ENCODE data around the gene VSTM4.

VSTM4 gene

DNA sequence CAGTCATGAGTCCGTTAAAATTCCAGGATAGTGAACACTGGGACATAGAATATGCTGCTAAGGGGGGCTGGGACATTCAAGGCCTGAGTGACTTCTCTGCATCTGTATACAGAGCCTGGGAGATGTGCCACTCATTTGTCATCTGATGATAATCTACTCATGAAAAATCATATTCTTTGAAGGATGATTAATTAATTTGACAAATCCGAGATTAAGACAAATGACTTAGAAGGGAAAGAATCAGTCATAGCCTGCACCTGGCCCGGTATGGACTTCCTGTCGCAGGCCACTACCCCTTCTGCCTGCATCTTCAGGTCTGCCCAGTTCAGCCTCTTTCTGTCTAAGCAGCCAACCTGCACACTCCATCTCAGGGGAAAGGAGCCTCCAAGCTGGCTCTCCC is 37.3 kb upstream of the VSTM4 start:
- no peak for DNase-seq

DNA sequence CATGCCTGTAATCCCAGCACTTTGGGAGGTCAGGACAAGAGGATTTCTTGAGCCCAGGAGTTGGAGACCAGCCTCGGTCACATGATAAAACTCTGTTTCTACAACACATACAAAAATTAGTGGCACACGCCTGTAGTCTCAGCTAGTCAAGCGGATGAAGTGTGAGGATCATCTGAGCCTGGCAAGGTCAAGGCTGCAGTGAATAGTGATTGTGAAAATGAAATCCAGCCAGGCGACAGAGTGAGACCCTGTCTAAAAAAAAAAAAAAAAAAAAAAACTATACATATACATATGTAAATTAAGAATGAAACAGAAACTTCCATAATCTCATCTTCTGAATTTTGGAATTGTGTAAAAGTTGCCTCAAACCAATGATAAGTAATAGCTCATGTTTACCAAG is 36.7 kb upstream of the VSTM4 start:
- TF ChIP-seq POLR2A (IDR thresholded peaks at IDR 0.05; ENCODE audit: low read length) (no peak), GATA1 (IDR thresholded peaks at IDR 0.05; ENCODE audit: low read depth, low read length) (no peak)
- no peak for DNase-seq

More for the DNA sequence above, 37.3 kb upstream of the VSTM4 start:
- TF ChIP-seq POLR2A (IDR thresholded peaks at IDR 0.05; ENCODE audit: low read length), result no peak
- TF ChIP-seq GATA1 (IDR thresholded peaks at IDR 0.05; ENCODE audit: low read depth, low read length), result no peak

DNA sequence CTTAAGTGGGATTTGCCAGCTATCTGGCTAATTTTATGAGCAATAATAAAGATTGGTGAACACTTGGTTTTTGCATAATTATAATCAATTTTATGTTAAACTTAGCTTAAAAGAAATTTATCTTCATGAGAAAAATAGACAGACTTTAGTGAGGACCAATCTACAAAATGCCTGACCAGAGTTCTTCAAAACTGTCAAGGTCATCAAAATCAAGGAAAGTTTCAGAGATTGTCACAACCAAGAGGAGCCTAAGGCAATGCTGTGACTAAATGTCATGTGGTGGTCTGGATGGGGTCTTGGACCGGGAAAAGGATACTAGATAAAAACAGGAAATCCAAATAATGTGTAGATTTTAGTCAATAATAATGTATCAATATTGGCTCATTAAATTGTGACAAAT is 36.2 kb upstream of the VSTM4 start:
- no peak for DNase-seq
- TF ChIP-seq POLR2A (IDR thresholded peaks at IDR 0.05; ENCODE audit: low read length) (no peak), GATA1 (IDR thresholded peaks at IDR 0.05; ENCODE audit: low read depth, low read length) (no peak)

DNA sequence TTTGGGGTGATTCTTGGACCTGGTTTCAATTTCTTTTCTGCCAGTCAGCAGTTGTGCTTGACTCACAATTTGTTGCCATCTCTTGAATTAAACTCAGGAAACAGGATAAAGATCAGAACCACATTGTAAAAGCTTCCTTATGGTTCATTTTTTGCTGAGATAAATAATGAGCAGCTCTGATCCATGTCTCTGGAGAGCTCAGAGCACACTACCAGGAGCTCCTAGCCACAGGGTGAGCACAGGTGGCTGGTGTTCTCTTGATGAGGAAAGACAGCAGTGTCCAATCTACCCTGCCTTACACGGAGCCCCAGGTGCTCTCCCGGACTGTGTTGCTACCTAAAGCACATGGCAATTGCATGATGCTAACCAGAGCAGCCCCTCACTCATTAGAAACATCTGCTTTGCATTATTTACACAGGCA is 35.7 kb upstream of the VSTM4 start:
- no peak for TF ChIP-seq GATA1 (IDR thresholded peaks at IDR 0.05; ENCODE audit: low read depth, low read length)
- TF ChIP-seq POLR2A (IDR thresholded peaks at IDR 0.05; ENCODE audit: low read length), result no peak
- no peak for DNase-seq

DNA sequence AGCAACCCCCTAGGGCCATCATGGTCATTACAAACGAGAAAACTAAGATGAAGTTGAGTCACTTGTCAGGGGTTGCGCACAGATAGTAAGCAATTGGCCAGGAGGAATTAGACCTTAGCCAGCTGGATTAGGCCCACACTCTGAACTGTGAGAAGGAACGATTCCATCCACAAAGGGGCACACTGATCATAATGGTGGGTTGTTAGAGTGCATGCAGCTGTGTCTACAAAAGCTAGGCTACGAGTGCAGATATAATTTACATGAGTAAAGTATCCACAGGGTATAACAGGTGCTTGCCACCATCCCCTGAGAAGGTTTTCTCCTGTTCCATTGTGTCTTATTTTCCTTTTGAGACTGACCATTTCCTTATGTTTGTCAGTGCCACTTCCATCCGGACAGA is 35.1 kb upstream of the VSTM4 start:
- no peak for DNase-seq
- TF ChIP-seq GATA1 (IDR thresholded peaks at IDR 0.05; ENCODE audit: low read depth, low read length) (no peak), POLR2A (IDR thresholded peaks at IDR 0.05; ENCODE audit: low read length) (no peak)

DNA sequence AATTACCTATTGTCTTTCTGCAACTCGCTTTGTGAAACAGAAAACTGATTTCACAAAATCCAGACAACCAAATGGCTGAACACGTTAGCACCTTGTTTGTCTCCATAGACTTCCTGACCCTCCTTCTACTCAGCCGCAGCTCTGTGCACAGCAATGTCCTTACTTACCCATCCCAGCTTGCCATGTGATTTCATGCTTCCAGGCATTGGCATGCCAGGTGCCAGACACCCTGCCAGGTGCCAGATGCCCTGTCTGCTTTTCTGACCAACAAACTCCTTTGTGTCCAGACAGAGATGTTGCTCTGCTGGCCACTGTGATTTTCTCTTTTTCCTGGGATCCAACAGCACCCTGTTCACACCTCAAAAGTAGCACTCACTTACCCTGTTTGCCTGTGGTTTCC is 34.6 kb upstream of the VSTM4 start:
- TF ChIP-seq POLR2A (IDR thresholded peaks at IDR 0.05; ENCODE audit: low read length) (no peak), GATA1 (IDR thresholded peaks at IDR 0.05; ENCODE audit: low read depth, low read length) (no peak)
- no peak for DNase-seq

DNA sequence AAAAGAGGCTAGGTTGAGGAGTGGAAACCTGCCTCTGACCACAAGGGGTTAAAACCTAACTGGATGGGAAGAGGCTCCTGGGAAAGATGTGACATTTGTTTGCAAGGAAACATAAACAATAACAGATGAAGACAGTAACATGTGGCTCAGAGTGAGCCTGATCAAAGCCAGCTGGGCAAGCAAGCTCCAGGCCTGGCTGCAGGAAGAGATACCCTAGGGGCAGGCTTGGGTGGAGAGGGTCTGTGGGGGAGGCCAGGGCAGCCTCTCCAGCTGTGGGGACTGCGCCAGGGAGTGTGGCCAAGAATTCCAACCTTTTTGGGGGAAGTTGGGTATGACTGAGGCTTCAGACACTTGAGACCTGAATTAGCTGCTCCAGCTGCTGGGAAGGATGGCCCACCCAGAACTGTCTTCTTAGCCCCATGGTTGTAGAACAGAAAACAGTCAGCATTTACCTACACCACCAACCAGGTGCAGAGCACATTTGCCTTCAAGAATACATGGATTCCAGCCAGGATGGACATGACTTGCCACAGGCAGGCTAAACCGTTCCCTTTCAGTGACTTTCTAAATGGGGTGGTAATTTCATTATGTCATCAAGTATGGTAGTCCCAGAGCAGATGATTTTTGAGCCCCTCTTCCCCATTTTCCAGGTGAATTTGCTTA is 28.9 kb upstream of the VSTM4 start:
- TF ChIP-seq POLR2A (IDR thresholded peaks at IDR 0.05; ENCODE audit: low read length) (no peak), GATA1 (IDR thresholded peaks at IDR 0.05; ENCODE audit: low read depth, low read length) (no peak)
- no peak for DNase-seq

DNA sequence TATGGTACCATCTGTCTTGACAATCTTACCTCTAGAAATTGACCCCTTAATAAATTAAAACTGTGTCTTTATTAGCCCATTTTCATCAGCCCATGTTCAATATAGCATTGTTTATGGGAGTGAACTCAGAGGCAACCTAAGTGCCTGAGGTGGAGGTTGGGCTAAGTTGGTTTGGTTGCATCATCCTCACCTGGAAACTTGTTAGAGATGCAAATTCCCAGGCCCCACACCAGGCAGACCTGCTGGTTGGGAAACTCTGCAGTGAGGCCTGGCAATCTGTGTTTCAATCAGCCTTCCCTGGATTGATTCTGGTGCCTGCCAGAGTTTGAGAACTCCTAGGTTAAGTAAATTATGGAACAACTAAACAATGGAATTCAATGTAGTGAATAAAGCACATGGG is 27.9 kb upstream of the VSTM4 start:
- DNase-seq, result no peak
- TF ChIP-seq GATA1 (IDR thresholded peaks at IDR 0.05; ENCODE audit: low read depth, low read length) (no peak), POLR2A (IDR thresholded peaks at IDR 0.05; ENCODE audit: low read length) (no peak)

DNA sequence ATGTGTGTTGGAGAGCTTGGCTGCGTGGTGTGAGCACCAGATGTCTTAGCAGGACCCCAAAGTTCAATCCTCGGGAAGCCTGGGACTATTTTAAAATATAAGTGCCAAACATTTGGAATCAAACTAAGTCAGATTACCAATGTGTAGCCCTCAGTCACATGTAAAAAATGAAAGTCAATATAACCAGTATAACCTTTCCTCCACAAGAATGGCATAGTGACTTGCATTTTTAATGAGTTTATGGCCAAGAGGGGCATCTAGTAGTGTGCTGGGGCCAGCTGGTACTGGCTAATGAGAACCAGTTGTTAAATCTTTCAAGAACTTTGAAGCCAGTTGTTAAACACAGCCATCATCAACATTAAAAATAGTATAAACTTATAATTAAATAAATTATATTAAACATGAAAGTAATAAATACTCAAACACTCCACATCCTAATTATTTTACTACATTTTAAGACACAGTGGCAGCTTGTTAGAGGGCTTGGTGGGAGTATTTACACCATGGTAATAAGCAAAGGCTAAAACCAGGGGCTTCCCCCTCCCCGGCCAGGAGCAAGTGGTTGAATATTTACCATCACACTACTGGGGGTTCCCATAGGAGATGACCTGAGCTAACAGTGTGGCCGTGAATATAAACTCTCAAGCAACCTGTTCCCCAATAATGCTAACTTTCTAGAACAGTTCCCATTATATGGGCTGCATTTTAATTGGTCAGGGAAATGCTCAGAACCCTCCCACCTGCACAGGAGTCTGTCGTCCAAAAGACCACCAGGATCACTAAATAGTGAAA is 26.4 kb upstream of the VSTM4 start:
- TF ChIP-seq POLR2A (IDR thresholded peaks at IDR 0.05; ENCODE audit: low read length), result no peak
- no peak for TF ChIP-seq GATA1 (IDR thresholded peaks at IDR 0.05; ENCODE audit: low read depth, low read length)
- no peak for DNase-seq

DNA sequence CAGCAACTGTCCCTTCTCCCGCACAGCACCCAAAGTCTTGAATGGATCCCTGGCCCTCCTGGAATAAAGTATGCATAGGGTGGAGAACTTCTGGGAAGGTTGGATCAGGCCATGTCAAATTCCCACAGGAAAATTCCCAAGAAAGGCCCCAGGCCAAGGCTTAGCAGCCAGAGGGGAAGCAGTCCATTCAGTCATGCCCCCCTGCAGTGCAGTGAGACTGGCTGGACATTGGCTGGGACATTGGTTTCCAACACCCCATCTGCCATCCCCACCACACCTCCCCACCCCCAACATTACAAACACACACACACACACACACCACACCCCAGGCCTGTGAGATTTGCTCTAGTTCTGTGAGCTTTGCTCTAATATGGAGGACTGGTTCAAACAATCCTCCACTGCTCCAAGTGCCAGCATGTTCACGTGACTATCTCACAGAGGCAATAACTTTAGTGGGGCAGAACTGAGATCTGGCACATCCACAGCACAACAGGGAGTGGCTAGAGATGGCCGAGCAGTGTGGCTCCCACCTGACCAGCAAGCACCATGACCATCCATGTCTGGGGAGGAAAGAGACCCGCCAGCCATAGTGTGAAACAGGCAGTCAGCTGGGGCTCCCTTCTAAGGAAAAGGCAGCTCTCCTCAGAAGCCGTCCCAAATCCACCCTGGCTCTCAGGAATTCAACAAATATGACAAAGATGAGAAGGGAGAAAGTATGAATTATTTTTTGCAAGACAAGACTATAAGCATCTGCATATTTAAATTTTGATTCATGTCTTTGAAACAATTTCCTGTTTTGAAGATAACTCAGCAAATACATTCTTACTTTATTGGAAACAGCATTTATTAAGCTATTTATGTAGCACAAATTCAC is 25.2 kb upstream of the VSTM4 start:
- TF ChIP-seq GATA1 (IDR thresholded peaks at IDR 0.05; ENCODE audit: low read depth, low read length) (no peak), POLR2A (IDR thresholded peaks at IDR 0.05; ENCODE audit: low read length) (no peak)
- no peak for DNase-seq

DNA sequence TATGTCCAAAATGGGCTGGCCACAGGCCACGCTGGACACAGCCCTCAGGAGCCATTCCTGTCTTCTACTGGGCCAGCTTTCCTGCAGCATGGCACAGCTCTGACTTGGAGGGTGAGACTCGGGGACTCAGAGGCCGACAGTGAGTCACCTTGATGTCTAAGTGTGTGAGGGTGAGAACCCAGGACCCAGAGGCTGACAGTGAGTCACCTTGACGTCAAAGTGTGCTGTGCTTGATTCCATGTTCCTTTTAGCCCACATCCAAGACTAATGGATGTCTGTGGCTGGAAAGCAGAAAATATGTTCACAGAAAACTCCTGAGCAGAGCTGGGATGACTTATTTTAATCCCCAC is 24.5 kb upstream of the VSTM4 start:
- no peak for DNase-seq
- no peak for TF ChIP-seq GATA1 (IDR thresholded peaks at IDR 0.05; ENCODE audit: low read depth, low read length)

DNA sequence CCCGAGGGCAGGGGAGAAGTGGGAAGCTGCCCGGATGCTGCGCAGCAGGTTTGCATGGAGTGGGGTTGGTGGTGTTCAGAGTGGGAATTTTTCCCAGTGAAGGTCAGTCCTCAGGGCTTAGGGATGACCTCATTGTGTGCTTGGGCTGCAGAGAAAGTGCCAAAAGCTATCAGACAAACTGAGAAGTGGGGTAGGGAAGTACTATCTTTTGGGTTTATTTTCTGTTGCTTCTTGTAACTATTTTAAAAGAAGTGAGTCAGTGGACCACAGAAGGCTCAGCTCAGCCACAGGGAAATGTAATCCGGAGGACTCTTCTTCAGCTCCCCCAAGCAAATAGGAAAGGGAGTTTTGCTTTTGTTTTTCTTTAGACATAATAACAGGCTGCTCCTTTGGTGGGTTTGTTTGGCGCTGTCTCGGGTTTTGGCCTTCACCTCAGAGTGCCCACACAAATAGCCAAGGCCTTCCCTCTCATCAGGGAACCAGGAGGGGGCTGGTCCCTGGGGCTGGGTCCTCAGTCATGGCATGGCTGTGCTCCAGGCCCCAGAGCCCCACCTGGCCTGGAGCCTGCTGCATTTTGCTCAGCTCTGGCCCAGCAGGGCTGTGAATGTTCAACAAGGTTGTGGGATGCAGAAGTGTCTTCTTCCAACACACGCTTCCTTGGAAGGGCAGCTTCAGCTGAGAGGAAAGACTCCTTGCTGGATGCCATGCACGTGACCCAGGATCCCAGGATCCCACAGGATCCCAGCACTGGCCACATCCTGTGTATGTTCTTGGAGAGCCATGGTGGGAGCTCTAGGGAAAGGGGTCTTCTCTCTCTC is 23.9 kb upstream of the VSTM4 start:
- TF ChIP-seq GATA1 (IDR thresholded peaks at IDR 0.05; ENCODE audit: low read depth, low read length) (no peak), POLR2A (IDR thresholded peaks at IDR 0.05; ENCODE audit: low read length) (no peak)
- DNase-seq, result no peak

DNA sequence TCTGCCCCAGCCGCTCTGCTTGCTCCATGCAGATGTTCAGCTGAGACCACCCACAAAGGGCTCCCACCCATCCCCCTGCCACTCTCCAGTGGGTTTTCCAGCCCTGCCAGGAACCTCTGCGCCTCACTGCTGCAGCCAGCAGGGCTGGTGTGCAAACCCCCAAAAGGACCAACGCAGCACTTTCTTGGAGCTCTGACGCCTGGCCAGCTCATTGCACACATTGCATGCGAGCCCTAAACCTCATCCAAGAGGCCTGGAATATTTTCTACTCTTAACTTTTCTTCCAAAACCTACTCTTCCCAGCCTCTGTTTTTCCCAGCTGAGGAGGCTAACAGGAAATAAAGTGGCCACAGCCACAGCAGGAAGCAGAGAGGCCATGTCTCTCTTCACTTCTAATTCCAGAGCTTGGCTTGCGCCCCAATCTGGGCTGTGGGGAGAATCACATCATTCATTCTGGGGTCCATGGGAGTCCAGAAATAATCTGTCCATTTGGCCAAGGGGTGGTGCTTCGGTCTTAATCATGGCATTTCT is 23.1 kb upstream of the VSTM4 start:
- no peak for DNase-seq
- TF ChIP-seq GATA1 (IDR thresholded peaks at IDR 0.05; ENCODE audit: low read depth, low read length) (no peak), POLR2A (IDR thresholded peaks at IDR 0.05; ENCODE audit: low read length) (no peak)

All from erythroblast (primary cell).